Thoracic aorta (tissue), 2 donors: ENCODE measurements around the gene ISG20. TPM values are rescaled to one million over a fixed set of nuclear protein-coding genes. Genes with fewer than 3 reads are reported as not detected.

Experiments used
- ATAC-seq: fragments of 150-250 bp; one replicate; pipeline ENCODE4 v1.8.0; 2017; ENCODE audit warnings: low read depth; ENCODE audit not compliant: insufficient number of reproducible peaks, low FRiP score
- DNase-seq: peaks from one replicate; pipeline ENCODE4 v3.0.0-alpha.2; 2020; ENCODE audit warnings: low spot score
- H3K27ac ChIP-seq, 2 donors: fragments of 200-600 bp; sonication (generic); 1 replicate in 1 of 2; 2 replicates in 1 of 2; pipeline ENCODE4 v1.5.1; 2016; ENCODE audit warnings: mild to moderate bottlenecking in 2 of 2, moderate library complexity in 2 of 2
- H3K27me3 ChIP-seq: fragments of 200-600 bp; sonication (generic); replicated peaks from 2 replicates; pipeline ENCODE4 v1.6.0; 2016; ENCODE audit warnings: mild to moderate bottlenecking; ENCODE audit not compliant: insufficient read depth
- H3K36me3 ChIP-seq: fragments of 200-600 bp; sonication (generic); one replicate; pipeline ENCODE4 v1.5.1; 2016
- H3K4me1 ChIP-seq, 2 donors: fragments of 200-600 bp; sonication (generic); 1 replicate in 1 of 2; 2 replicates in 1 of 2; pipeline versions ENCODE4 v1.5.1 to v1.6.0; 2016; ENCODE audit warnings: low read depth in 2 of 2, mild to moderate bottlenecking in 1 of 2; ENCODE audit not compliant: control insufficient read depth in 1 of 2
- H3K4me3 ChIP-seq: fragments of 200-600 bp; sonication (generic); 2 replicates; pipeline ENCODE4 v1.5.1; 2016; ENCODE audit warnings: mild to moderate bottlenecking
- H3K9me3 ChIP-seq: fragments of 200-600 bp; sonication (generic); 2 replicates; pipeline ENCODE4 v1.5.1; 2016
- total RNA-seq, 2 donors: library from RNA; depleted of rRNA; stranded (reverse); fragments of >200 nt; gene quantifications; one replicate each; pipeline versions ENCODE4 v1.1.0 to v1.2.3, GENCODE V29; 2016
- TF ChIP-seq, protein P1 (sequence below): fragments of 200-600 bp; sonication (generic); IDR thresholded peaks from one replicate; pipeline ENCODE4 v1.5.1; 2019; ENCODE audit warnings: antibody characterized with exemption

The ISG20 gene
- total RNA-seq, 2 donors from 2014 or later: 16.2 to 32.1 TPM

DNA sequence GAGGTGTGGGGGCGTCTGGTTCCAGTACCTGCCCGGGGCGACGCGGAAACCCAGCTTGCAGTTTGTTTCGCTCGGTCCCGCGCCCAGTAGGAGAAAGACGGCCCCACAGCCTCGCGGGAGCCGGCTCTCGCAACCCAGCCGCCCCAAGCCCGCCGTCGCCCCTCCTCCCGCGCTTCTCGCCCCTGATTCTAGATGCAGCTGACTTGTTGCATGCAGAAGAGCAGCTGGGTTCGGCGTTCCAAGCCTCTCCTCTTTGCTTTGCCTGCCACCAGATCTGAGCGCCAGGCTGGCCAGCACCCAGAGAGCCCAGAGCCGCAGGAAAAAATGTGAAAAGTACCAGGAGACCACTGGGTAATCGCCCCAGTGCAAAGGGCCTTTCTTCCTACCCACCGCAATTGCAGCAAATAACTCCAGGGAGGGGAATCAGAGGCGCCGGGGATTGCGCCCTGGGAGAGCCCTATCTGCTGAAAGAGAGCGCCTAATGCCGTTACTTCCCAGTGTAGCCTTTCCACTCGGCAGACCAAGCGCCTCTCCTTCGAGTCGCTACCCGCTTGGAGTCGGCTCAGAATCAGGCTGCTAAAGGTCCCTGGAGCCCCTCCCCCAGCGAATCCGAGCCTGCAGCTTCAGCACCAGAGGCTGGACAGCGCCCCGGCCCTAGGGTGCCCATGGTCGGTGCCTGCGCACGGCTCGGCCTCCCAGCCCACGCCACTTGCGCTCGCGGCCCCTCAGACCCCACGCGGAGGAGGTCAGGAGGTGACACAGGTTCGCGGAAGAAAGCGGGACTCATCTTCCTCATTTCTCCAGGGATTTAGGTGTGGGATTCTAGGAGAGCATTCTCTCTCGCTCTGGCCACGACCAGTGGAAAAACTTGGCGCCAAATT lies 33.4 kb upstream of the ISG20 start:
- ATAC-seq: no peak
- H3K27me3 ChIP-seq: peaks cover 20% of the 10 kb centered on the region
- TF ChIP-seq, protein P1, sequence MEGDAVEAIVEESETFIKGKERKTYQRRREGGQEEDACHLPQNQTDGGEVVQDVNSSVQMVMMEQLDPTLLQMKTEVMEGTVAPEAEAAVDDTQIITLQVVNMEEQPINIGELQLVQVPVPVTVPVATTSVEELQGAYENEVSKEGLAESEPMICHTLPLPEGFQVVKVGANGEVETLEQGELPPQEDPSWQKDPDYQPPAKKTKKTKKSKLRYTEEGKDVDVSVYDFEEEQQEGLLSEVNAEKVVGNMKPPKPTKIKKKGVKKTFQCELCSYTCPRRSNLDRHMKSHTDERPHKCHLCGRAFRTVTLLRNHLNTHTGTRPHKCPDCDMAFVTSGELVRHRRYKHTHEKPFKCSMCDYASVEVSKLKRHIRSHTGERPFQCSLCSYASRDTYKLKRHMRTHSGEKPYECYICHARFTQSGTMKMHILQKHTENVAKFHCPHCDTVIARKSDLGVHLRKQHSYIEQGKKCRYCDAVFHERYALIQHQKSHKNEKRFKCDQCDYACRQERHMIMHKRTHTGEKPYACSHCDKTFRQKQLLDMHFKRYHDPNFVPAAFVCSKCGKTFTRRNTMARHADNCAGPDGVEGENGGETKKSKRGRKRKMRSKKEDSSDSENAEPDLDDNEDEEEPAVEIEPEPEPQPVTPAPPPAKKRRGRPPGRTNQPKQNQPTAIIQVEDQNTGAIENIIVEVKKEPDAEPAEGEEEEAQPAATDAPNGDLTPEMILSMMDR: no peak

DNA sequence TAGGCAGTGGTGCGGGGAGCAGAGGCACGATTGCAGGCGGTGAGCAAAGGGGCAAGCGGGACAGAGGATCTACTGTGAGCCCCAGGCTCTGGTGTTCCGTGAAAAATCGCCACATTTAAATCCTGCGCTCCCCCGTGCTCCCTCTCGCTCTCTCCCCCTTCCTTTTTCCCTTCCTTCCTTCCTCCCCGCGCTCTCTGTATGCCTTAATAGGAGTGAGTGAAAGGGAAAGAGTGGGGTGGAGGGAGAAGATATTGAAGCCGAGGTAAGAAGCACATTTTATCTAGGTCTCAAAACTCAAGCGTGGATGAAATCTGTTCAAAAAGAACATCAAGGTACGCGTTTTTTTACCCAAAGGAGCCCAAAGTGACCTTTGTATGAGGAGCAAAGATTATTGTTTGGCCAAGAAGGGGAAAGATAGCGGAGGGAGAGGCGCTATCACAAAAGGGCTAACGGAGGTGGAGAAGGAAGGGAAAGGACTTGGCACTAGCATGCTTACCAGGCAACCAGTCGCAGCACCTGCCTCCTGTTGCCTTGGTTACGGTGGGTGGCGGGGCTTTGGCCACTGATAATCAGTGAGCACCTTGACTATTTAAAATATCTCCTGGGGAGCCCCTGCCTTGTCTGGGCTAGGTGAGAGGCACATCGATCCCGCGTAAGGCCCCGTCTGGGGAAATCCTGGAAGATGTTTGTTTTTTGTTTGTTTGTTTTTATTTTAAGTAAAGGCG lies 32.6 kb upstream of the ISG20 start:
- H3K27me3 ChIP-seq: peaks cover 20% of the 10 kb centered on the region

More for the DNA sequence above, 33.4 kb upstream of the ISG20 start:
- Histone ChIP-seq H3K4me1 (peaks cover 0 to 19% of the 10 kb centered on the region in 2 donors), H3K9me3 (no peaks in the 10 kb centered on the region), H3K4me3 (no peak overlapping the region), H3K36me3 (no peaks in the 10 kb centered on the region), H3K27ac (no peak overlapping the region)
- no peak for DNase-seq

DNA sequence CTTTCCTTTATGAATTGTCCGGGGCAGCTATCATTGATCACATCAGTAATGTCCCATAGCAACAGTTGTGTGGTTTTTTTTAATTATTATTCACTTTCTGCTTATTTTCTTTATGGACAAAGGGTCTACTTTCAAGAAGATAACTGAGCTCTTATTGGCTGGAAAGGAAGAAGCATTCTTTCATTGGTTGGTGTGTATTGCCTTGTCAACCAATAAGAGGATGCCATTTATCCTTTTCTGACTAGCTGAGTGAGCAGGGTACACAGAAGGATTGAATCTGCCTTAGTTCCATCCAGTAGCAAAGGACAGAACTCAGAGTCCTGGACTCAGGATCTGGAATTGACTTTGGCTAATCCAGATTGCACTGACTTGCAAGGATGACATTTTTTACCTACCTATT lies 30.9 kb upstream of the ISG20 start:
- Histone ChIP-seq H3K27me3 (peaks cover 20% of the 10 kb centered on the region), H3K4me1 (peaks cover 0 to 19% of the 10 kb centered on the region in 2 donors), H3K36me3 (no peaks in the 10 kb centered on the region), H3K27ac (no peak overlapping the region), H3K4me3 (no peak overlapping the region), H3K9me3 (no peaks in the 10 kb centered on the region)
- no peak for DNase-seq
- no peak for ATAC-seq
- TF ChIP-seq, protein P1: no peak

More for the DNA sequence above, 32.6 kb upstream of the ISG20 start:
- Histone ChIP-seq H3K36me3 (no peaks in the 10 kb centered on the region), H3K9me3 (no peaks in the 10 kb centered on the region), H3K4me1 (peaks cover 0 to 19% of the 10 kb centered on the region in 2 donors), H3K27ac (no peak overlapping the region), H3K4me3 (no peak overlapping the region)
- DNase-seq: no peak
- TF ChIP-seq, protein P1: no peak
- no peak for ATAC-seq

DNA sequence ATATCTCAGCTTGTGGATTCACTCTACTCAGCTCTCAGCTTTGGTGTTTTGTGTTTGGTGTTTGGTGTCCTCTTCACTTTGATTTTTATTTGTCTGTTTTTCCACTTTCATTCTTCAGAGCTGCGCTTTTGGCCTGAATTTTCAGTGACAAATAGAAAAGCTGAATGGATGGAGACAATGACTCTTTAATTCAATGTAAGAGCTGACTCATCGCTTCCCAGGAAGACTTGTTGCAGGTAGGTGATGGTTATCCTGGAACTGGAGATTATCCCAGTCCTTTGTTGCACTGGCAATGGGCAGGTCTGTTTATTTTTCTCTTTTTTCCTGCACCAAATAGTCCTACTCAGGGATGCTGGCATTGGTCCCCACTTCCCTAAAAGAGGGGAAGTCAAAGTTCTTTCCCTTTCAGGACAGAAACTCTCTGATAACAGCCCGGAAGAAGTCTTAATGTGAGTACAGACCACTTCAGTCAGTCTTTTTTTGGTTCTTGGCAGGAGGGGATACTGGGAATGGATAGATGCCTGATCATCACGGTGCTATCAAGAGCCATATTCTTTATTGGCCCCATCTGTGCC lies 30.1 kb upstream of the ISG20 start:
- H3K27me3 ChIP-seq: peaks cover 20% of the 10 kb centered on the region
- peaks cover 0 to 19% of the 10 kb centered on the region in 2 donors for H3K4me1 ChIP-seq
- no peak overlapping the region for H3K4me3 ChIP-seq
- DNase-seq (no peak), ATAC-seq (no peak)
- H3K9me3 ChIP-seq: no peaks in the 10 kb centered on the region
- no peak overlapping the region for H3K27ac ChIP-seq
- TF ChIP-seq, protein P1: no peak
- H3K36me3 ChIP-seq: no peaks in the 10 kb centered on the region
